Astrocyte (in vitro differentiated cells and primary cell): Measurements from ENCODE around the gene AKT3. TPM values are rescaled to one million over a fixed set of nuclear protein-coding genes. Genes with fewer than 3 reads are reported as not detected.

ENCODE experiments used
- DNase-seq: peaks from one replicate; pipeline ENCODE4 v3.0.0-alpha.2; 2010; ENCODE audit warnings: low read depth
- FAIRE-seq: peaks from 2 replicates; lab custom pipeline; 2011; peaks lifted over from hg19 to GRCh38; lab: Jason Lieb, UNC
- H2AFZ ChIP-seq: 2 replicates; pipeline ENCODE4 v1.6.0; 2012; ENCODE audit warnings: low read depth, low read length, inconsistent platforms
- H3K27ac ChIP-seq: 2 replicates; pipeline ENCODE4 v1.5.1; 2011; ENCODE audit warnings: low read depth, low read length, inconsistent platforms
- H3K27me3 ChIP-seq: 2 replicates; pipeline ENCODE4 v1.6.0; 2011; ENCODE audit warnings: low read length, inconsistent platforms; ENCODE audit not compliant: insufficient read depth
- H3K36me3 ChIP-seq: 2 replicates; pipeline ENCODE4 v1.5.1; 2011; ENCODE audit warnings: low read length, inconsistent platforms; ENCODE audit not compliant: insufficient read depth
- H3K4me1 ChIP-seq: 2 replicates; pipeline ENCODE4 v1.5.1; 2011; ENCODE audit warnings: low read length, inconsistent platforms; ENCODE audit not compliant: insufficient read depth
- H3K4me2 ChIP-seq: 2 replicates; pipeline ENCODE4 v1.6.0; 2012; ENCODE audit warnings: low read length, inconsistent platforms
- H3K4me3 ChIP-seq: 2 replicates; pipeline ENCODE4 v1.5.1; 2011; ENCODE audit warnings: low read depth, mild to moderate bottlenecking, low read length, inconsistent platforms; ENCODE audit not compliant: insufficient read depth
- H3K79me2 ChIP-seq: 2 replicates; pipeline ENCODE4 v1.6.0; 2012; ENCODE audit warnings: mild to moderate bottlenecking, low read length, inconsistent platforms; ENCODE audit not compliant: insufficient read depth
- H3K9ac ChIP-seq: 2 replicates; pipeline ENCODE4 v1.6.0; 2012; ENCODE audit warnings: mild to moderate bottlenecking, low read length, inconsistent platforms
- H3K9me3 ChIP-seq: 2 replicates; pipeline ENCODE4 v1.5.1; 2012; ENCODE audit warnings: low read depth, mild to moderate bottlenecking, low read length, inconsistent platforms; ENCODE audit not compliant: insufficient read depth
- H4K20me1 ChIP-seq: 2 replicates; pipeline ENCODE4 v1.6.0; 2012; ENCODE audit warnings: low read length, inconsistent platforms; ENCODE audit not compliant: insufficient read depth
- H3K27ac Mint-ChIP-seq: one replicate; pipeline ENCODE4 v1.8.0; 2021; ENCODE audit warnings: mild to moderate bottlenecking, mixed read lengths; ENCODE audit not compliant: unreplicated experiment
- H3K27me3 Mint-ChIP-seq: one replicate; pipeline ENCODE4 v1.8.0; 2021; ENCODE audit warnings: low read depth, mixed read lengths; ENCODE audit not compliant: unreplicated experiment
- H3K36me3 Mint-ChIP-seq: one replicate; pipeline ENCODE4 v1.8.0; 2021; ENCODE audit warnings: low read depth, mixed read lengths; ENCODE audit not compliant: unreplicated experiment
- H3K4me1 Mint-ChIP-seq: one replicate; pipeline ENCODE4 v1.8.0; 2021; ENCODE audit warnings: low read depth, mixed read lengths; ENCODE audit not compliant: unreplicated experiment
- H3K4me3 Mint-ChIP-seq: one replicate; pipeline ENCODE4 v1.8.0; 2021; ENCODE audit warnings: mild to moderate bottlenecking, moderate library complexity, mixed read lengths; ENCODE audit not compliant: unreplicated experiment
- H3K9me3 Mint-ChIP-seq: one replicate; pipeline ENCODE4 v1.8.0; 2021; ENCODE audit warnings: mild to moderate bottlenecking, mixed read lengths; ENCODE audit not compliant: unreplicated experiment
- CTCF ChIP-seq: IDR thresholded peaks from 2 replicates; pipeline ENCODE4 v1.5.1; 2011; ENCODE audit warnings: low read depth, mild to moderate bottlenecking, inconsistent platforms, low read length, moderate library complexity; ENCODE audit not compliant: insufficient read depth
- EZH2 ChIP-seq: IDR thresholded peaks from 2 replicates; pipeline ENCODE4 v1.6.1; 2012; ENCODE audit warnings: mild to moderate bottlenecking, low read length, inconsistent platforms; ENCODE audit not compliant: insufficient read depth
- total RNA-seq: library from RNA; stranded (reverse); gene quantifications from 2 replicates; pipeline ENCODE4 v1.2.1, GENCODE V29; 2021

The AKT3 gene
- total RNA-seq, 1 donor from 2014 or later, result 64.5 TPM

- H3K36me3 ChIP-seq, result no peaks in the 10 kb centered on the region
- H3K27ac Mint-ChIP-seq, result peak overlapping the region; percentile 56
- H3K9ac ChIP-seq, result no peak overlapping the region
- peaks cover 63% of the 10 kb centered on the region for H3K79me2 ChIP-seq
- peaks cover 3% of the 10 kb centered on the region for H3K36me3 Mint-ChIP-seq
- H3K4me3 Mint-ChIP-seq, result no peak overlapping the region
- no peak overlapping the region for H3K4me3 ChIP-seq
- H3K27me3 Mint-ChIP-seq, result no peaks in the 10 kb centered on the region
- H3K9me3 Mint-ChIP-seq, result peaks cover 2% of the 10 kb centered on the region
- H3K9me3 ChIP-seq, result no peaks in the 10 kb centered on the region
- H2AFZ ChIP-seq, result no peak overlapping the region
- no peak for FAIRE-seq
- H3K27me3 ChIP-seq, result no peaks in the 10 kb centered on the region
- peaks cover 9% of the 10 kb centered on the region for H4K20me1 ChIP-seq
- no peak for TF ChIP-seq EZH2
- no peak for DNase-seq
- H3K4me1 Mint-ChIP-seq, result peaks cover 18% of the 10 kb centered on the region
- no peak overlapping the region for H3K27ac ChIP-seq
- no peak overlapping the region for H3K4me2 ChIP-seq
- H3K4me1 ChIP-seq, result no peaks in the 10 kb centered on the region
These were observed 57.2 kb downstream of the AKT3 start for GRCh38 chr1:243792891-243793290.

- DNase-seq, result no peak
- H3K36me3 Mint-ChIP-seq, result peaks cover 3% of the 10 kb centered on the region
- TF ChIP-seq EZH2 (no peak), CTCF (no peak)
- no peak overlapping the region for H3K27ac ChIP-seq
- no peaks in the 10 kb centered on the region for H3K36me3 ChIP-seq
- H3K27me3 ChIP-seq, result no peaks in the 10 kb centered on the region
- FAIRE-seq, result no peak
- H3K4me3 Mint-ChIP-seq, result no peak overlapping the region
- H3K9me3 Mint-ChIP-seq, result peaks cover 2% of the 10 kb centered on the region
- no peaks in the 10 kb centered on the region for H3K9me3 ChIP-seq
- H3K79me2 ChIP-seq, result peaks cover 60% of the 10 kb centered on the region
- no peaks in the 10 kb centered on the region for H3K27me3 Mint-ChIP-seq
- H4K20me1 ChIP-seq, result peaks cover 13% of the 10 kb centered on the region
- no peak overlapping the region for H2AFZ ChIP-seq
- peaks cover 20% of the 10 kb centered on the region for H3K4me1 Mint-ChIP-seq
- no peak overlapping the region for H3K9ac ChIP-seq
- no peaks in the 10 kb centered on the region for H3K4me1 ChIP-seq
- H3K27ac Mint-ChIP-seq, result no peak overlapping the region
- H3K4me3 ChIP-seq, result no peak overlapping the region
- no peak overlapping the region for H3K4me2 ChIP-seq
These were observed 57.6 kb downstream of the AKT3 start for GRCh38 chr1:243792401-243792800.

- Histone ChIP-seq H3K4me2 (no peak overlapping the region), H3K36me3 (no peaks in the 10 kb centered on the region), H3K27me3 (no peaks in the 10 kb centered on the region), H2AFZ (no peak overlapping the region), H3K79me2 (peaks cover 55% of the 10 kb centered on the region), H3K9ac (no peak overlapping the region), H3K4me1 (no peaks in the 10 kb centered on the region), H4K20me1 (peaks cover 13% of the 10 kb centered on the region), H3K9me3 (no peaks in the 10 kb centered on the region), H3K27ac (no peak overlapping the region), H3K4me3 (no peak overlapping the region)
- FAIRE-seq (no peak), DNase-seq (no peak)
- H3K4me3 Mint-ChIP-seq, result no peak overlapping the region
- no peaks in the 10 kb centered on the region for H3K27me3 Mint-ChIP-seq
- H3K9me3 Mint-ChIP-seq, result peaks cover 2% of the 10 kb centered on the region
- H3K27ac Mint-ChIP-seq, result no peak overlapping the region
- no peak for TF ChIP-seq CTCF
- no peak for TF ChIP-seq EZH2
- H3K4me1 Mint-ChIP-seq, result peaks cover 26% of the 10 kb centered on the region
- peaks cover 3% of the 10 kb centered on the region for H3K36me3 Mint-ChIP-seq
These were observed 58.3 kb downstream of the AKT3 start for GRCh38 chr1:243791586-243792267.
